ENCODE results near the gene DHODH. TPM values are rescaled to one million over a fixed set of nuclear protein-coding genes. Genes with fewer than 3 reads are reported as not detected.

DHODH gene
- total RNA-seq, 1 experiment from 2014 or later, result 19.0 TPM

- CTCF ChIA-PET, result no interaction called here
- ATAC-seq, result no peak
- Mint-ChIP-seq H3K27ac (no peak overlapping the region), H3K4me3 (no peak overlapping the region), H3K27me3 (ENCODE audit: low read depth) (no peaks in the 10 kb centered on the region), H3K4me1 (no peaks in the 10 kb centered on the region), H3K36me3 (peaks cover 33% of the 10 kb centered on the region), H3K9me3 (no peaks in the 10 kb centered on the region)
- DNase-seq (ENCODE audit: low spot score), result no peak
- POLR2A ChIA-PET, result no interaction called here
- TF ChIP-seq, protein P1, sequence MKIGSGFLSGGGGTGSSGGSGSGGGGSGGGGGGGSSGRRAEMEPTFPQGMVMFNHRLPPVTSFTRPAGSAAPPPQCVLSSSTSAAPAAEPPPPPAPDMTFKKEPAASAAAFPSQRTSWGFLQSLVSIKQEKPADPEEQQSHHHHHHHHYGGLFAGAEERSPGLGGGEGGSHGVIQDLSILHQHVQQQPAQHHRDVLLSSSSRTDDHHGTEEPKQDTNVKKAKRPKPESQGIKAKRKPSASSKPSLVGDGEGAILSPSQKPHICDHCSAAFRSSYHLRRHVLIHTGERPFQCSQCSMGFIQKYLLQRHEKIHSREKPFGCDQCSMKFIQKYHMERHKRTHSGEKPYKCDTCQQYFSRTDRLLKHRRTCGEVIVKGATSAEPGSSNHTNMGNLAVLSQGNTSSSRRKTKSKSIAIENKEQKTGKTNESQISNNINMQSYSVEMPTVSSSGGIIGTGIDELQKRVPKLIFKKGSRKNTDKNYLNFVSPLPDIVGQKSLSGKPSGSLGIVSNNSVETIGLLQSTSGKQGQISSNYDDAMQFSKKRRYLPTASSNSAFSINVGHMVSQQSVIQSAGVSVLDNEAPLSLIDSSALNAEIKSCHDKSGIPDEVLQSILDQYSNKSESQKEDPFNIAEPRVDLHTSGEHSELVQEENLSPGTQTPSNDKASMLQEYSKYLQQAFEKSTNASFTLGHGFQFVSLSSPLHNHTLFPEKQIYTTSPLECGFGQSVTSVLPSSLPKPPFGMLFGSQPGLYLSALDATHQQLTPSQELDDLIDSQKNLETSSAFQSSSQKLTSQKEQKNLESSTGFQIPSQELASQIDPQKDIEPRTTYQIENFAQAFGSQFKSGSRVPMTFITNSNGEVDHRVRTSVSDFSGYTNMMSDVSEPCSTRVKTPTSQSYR (CRISPR knock-in tag; IDR thresholded peaks at IDR 0.05), result no peak
- TF ChIP-seq SMAD3 (CRISPR knock-in tag; IDR thresholded peaks at IDR 0.05; ENCODE audit: borderline replicate concordance) (no peak), USF1 (CRISPR knock-in tag; IDR thresholded peaks at IDR 0.05) (no peak), NFATC4 (CRISPR knock-in tag; IDR thresholded peaks at IDR 0.05) (no peak), ELF4 (CRISPR knock-in tag; IDR thresholded peaks at IDR 0.05; ENCODE audit: low read depth) (no peak), ZNF416 (CRISPR knock-in tag; IDR thresholded peaks at IDR 0.05) (no peak), TEAD4 (CRISPR knock-in tag; IDR thresholded peaks at IDR 0.05) (no peak), NFE2L1 (CRISPR knock-in tag; IDR thresholded peaks at IDR 0.05) (no peak), CREM (CRISPR knock-in tag; IDR thresholded peaks at IDR 0.05) (no peak), TP53 (CRISPR knock-in tag; IDR thresholded peaks at IDR 0.05) (no peak), SOX15 (CRISPR knock-in tag; IDR thresholded peaks at IDR 0.05) (no peak), CREB1 (CRISPR knock-in tag; IDR thresholded peaks at IDR 0.05) (no peak)
- TF ChIP-seq, protein P2, sequence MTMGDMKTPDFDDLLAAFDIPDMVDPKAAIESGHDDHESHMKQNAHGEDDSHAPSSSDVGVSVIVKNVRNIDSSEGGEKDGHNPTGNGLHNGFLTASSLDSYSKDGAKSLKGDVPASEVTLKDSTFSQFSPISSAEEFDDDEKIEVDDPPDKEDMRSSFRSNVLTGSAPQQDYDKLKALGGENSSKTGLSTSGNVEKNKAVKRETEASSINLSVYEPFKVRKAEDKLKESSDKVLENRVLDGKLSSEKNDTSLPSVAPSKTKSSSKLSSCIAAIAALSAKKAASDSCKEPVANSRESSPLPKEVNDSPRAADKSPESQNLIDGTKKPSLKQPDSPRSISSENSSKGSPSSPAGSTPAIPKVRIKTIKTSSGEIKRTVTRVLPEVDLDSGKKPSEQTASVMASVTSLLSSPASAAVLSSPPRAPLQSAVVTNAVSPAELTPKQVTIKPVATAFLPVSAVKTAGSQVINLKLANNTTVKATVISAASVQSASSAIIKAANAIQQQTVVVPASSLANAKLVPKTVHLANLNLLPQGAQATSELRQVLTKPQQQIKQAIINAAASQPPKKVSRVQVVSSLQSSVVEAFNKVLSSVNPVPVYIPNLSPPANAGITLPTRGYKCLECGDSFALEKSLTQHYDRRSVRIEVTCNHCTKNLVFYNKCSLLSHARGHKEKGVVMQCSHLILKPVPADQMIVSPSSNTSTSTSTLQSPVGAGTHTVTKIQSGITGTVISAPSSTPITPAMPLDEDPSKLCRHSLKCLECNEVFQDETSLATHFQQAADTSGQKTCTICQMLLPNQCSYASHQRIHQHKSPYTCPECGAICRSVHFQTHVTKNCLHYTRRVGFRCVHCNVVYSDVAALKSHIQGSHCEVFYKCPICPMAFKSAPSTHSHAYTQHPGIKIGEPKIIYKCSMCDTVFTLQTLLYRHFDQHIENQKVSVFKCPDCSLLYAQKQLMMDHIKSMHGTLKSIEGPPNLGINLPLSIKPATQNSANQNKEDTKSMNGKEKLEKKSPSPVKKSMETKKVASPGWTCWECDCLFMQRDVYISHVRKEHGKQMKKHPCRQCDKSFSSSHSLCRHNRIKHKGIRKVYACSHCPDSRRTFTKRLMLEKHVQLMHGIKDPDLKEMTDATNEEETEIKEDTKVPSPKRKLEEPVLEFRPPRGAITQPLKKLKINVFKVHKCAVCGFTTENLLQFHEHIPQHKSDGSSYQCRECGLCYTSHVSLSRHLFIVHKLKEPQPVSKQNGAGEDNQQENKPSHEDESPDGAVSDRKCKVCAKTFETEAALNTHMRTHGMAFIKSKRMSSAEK (CRISPR knock-in tag; IDR thresholded peaks at IDR 0.05; ENCODE audit: borderline replicate concordance), result no peak
- TF ChIP-seq, protein P3, sequence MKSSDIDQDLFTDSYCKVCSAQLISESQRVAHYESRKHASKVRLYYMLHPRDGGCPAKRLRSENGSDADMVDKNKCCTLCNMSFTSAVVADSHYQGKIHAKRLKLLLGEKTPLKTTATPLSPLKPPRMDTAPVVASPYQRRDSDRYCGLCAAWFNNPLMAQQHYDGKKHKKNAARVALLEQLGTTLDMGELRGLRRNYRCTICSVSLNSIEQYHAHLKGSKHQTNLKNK (CRISPR knock-in tag; IDR thresholded peaks at IDR 0.05), result no peak
These were observed 4.1 kb downstream of the DHODH start for GRCh38 chr16:72012607-72013006.

DNA sequence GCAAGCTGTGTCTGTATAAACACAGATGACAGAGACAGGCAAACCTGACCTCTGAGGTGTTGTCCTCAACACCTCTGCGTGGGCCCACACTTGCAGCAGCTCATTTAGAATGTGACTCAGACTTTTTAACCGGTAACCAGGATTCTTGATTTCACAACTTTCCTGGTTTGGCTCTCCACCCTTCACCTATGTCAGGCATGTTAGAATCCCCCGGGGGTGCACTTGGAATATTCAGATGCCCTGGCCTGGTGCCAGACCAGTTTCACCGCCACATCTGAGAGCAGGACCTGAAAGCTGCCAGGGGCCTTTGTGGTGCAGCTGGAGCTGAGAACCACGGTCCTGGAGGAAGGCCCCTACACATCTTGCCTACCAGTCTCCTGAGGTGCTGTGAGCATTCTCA lies 4.8 kb downstream of the DHODH start:
- peak overlapping the region; percentile 60; the same call in 1 of the 2 replicates for H3K27ac Mint-ChIP-seq
- H3K36me3 Mint-ChIP-seq, result peaks cover 36% of the 10 kb centered on the region
- H3K9me3 Mint-ChIP-seq, result no peaks in the 10 kb centered on the region
- DNase-seq (ENCODE audit: low spot score), result no peak
- ChIA-PET POLR2A (no interaction called here), CTCF (no interaction called here)
- no peaks in the 10 kb centered on the region for H3K27me3 Mint-ChIP-seq (ENCODE audit: low read depth)
- no peak overlapping the region for H3K4me3 Mint-ChIP-seq
- no peaks in the 10 kb centered on the region for H3K4me1 Mint-ChIP-seq
- no peak for ATAC-seq
- no peak for TF ChIP-seq ZNF416 (CRISPR knock-in tag; IDR thresholded peaks at IDR 0.05)
- TF ChIP-seq HMGA2 (CRISPR knock-in tag; IDR thresholded peaks at IDR 0.05), result no peak
- no peak for TF ChIP-seq CDX4 (CRISPR knock-in tag; IDR thresholded peaks at IDR 0.05; ENCODE audit: borderline replicate concordance)
- no peak for TF ChIP-seq ZSCAN18 (CRISPR knock-in tag; IDR thresholded peaks at IDR 0.05)
- TF ChIP-seq ZNF232 (CRISPR knock-in tag; IDR thresholded peaks at IDR 0.05), result no peak
- TF ChIP-seq ATF1 (CRISPR knock-in tag; IDR thresholded peaks at IDR 0.05), result no peak
- no peak for TF ChIP-seq TCF7 (CRISPR knock-in tag; IDR thresholded peaks at IDR 0.05; ENCODE audit: low read depth)
- no peak for TF ChIP-seq STAT6 (CRISPR knock-in tag; conservative IDR thresholded peaks at IDR 0.05; ENCODE audit: low read depth)
